ENCODE measurements around the gene OXNAD1. TPM values are rescaled to one million over a fixed set of nuclear protein-coding genes. Genes with fewer than 3 reads are reported as not detected.

The OXNAD1 gene
- total RNA-seq, 1 donor from 2014 or later = 28.7 TPM

DNA sequence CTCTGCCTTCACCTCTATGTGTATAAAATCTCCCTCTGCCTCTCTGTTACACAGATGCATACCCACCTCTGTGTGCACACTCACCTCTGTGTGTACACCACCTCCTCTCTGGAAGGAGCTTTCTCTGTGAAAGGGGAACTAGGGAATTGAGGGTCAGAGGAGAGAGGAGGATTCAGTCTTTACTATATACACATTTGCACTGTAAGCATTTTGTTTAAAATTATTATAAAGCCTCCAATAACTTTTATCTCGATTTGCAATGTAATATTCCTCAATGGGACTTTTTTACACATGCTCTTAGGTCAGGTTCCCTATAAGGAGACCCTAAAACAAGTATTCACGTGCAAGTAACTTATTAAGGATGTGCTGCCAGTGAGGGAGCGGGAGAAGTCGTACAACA is 82.5 kb downstream of the OXNAD1 start:
- Mint-ChIP-seq H3K36me3 (peaks cover 25% of the 10 kb centered on the region), H3K27me3 (ENCODE audit: insufficient read depth, low read depth) (no peaks in the 10 kb centered on the region), H3K27ac (no peak overlapping the region), H3K4me3 (no peak overlapping the region), H3K9me3 (peaks cover 2% of the 10 kb centered on the region), H3K4me1 (peaks cover 10% of the 10 kb centered on the region)
- H3K27ac ChIP-seq = no peak overlapping the region
- H3K36me3 ChIP-seq = no peaks in the 10 kb centered on the region
- H2AFZ ChIP-seq (replicated peaks) = no peak overlapping the region
- no peak overlapping the region for H3K9ac ChIP-seq
- H3K9me3 ChIP-seq (ENCODE audit: low read depth) = no peaks in the 10 kb centered on the region
- no peaks in the 10 kb centered on the region for H3K79me2 ChIP-seq (ENCODE audit: low read depth)
- H3K4me3 ChIP-seq = no peak overlapping the region
- DNase-seq (ENCODE audit: low spot score) = no peak
- no peaks in the 10 kb centered on the region for H4K20me1 ChIP-seq (ENCODE audit: low read depth)
- TF ChIP-seq EZH2phosphoT487 (IDR thresholded peaks at IDR 0.05) (no peak), CTCF (IDR thresholded peaks at IDR 0.05) (no peak), EZH2 (IDR thresholded peaks at IDR 0.05) (no peak)
- H3K4me2 ChIP-seq = no peak overlapping the region
- H3K4me1 ChIP-seq = peaks cover 3% of the 10 kb centered on the region
- H3F3A ChIP-seq (ENCODE audit: low read depth) = no peaks in the 10 kb centered on the region
- no peaks in the 10 kb centered on the region for H3K27me3 ChIP-seq

GRCh38 chr3:16349986-16350596 is 85.1 kb downstream of the OXNAD1 start:
- Histone ChIP-seq H3K79me2 (ENCODE audit: low read depth) (no peaks in the 10 kb centered on the region), H3K36me3 (no peaks in the 10 kb centered on the region), H3K27me3 (no peaks in the 10 kb centered on the region), H3K4me2 (no peak overlapping the region), H3K4me3 (no peak overlapping the region), H3K27ac (no peak overlapping the region), H3F3A (ENCODE audit: low read depth) (no peaks in the 10 kb centered on the region), H3K4me1 (peaks cover 7% of the 10 kb centered on the region), H3K9me3 (ENCODE audit: low read depth) (no peaks in the 10 kb centered on the region), H2AFZ (replicated peaks) (no peak overlapping the region), H3K9ac (no peak overlapping the region), H4K20me1 (ENCODE audit: low read depth) (no peaks in the 10 kb centered on the region)
- TF ChIP-seq EZH2 (IDR thresholded peaks at IDR 0.05) (no peak), CTCF (IDR thresholded peaks at IDR 0.05) (no peak), EZH2phosphoT487 (IDR thresholded peaks at IDR 0.05) (no peak)
- Mint-ChIP-seq H3K36me3 (peaks cover 19% of the 10 kb centered on the region), H3K9me3 (no peaks in the 10 kb centered on the region), H3K27me3 (ENCODE audit: insufficient read depth, low read depth) (peaks cover 2% of the 10 kb centered on the region), H3K4me3 (no peak overlapping the region), H3K4me1 (peaks cover 22% of the 10 kb centered on the region), H3K27ac (no peak overlapping the region)
- no peak for DNase-seq (ENCODE audit: low spot score)

- H3K36me3 Mint-ChIP-seq = peaks cover 18% of the 10 kb centered on the region
- TF ChIP-seq CTCF (IDR thresholded peaks at IDR 0.05) (no peak), EZH2phosphoT487 (IDR thresholded peaks at IDR 0.05) (no peak), EZH2 (IDR thresholded peaks at IDR 0.05) (no peak)
- H3K27me3 ChIP-seq = no peaks in the 10 kb centered on the region
- H3K79me2 ChIP-seq (ENCODE audit: low read depth) = no peaks in the 10 kb centered on the region
- no peak overlapping the region for H3K27ac ChIP-seq
- peaks cover 2% of the 10 kb centered on the region for H3K27me3 Mint-ChIP-seq (ENCODE audit: insufficient read depth, low read depth)
- DNase-seq (ENCODE audit: low spot score) = no peak
- peaks cover 4% of the 10 kb centered on the region for H3K4me1 ChIP-seq
- H3K4me2 ChIP-seq = no peak overlapping the region
- H3K4me3 Mint-ChIP-seq = no peak overlapping the region
- H3K27ac Mint-ChIP-seq = no peak overlapping the region
- H3K4me3 ChIP-seq = no peak overlapping the region
- H3K9ac ChIP-seq = no peak overlapping the region
- H3K4me1 Mint-ChIP-seq = peaks cover 18% of the 10 kb centered on the region
- no peaks in the 10 kb centered on the region for H4K20me1 ChIP-seq (ENCODE audit: low read depth)
- H3F3A ChIP-seq (ENCODE audit: low read depth) = no peaks in the 10 kb centered on the region
- no peaks in the 10 kb centered on the region for H3K9me3 ChIP-seq (ENCODE audit: low read depth)
- H2AFZ ChIP-seq (replicated peaks) = no peak overlapping the region
- H3K9me3 Mint-ChIP-seq = no peaks in the 10 kb centered on the region
- no peaks in the 10 kb centered on the region for H3K36me3 ChIP-seq
Observed at GRCh38 chr3:16350597-16351318, 85.7 kb downstream of the OXNAD1 start.
